Keratinocyte (primary cell): Measurements from ENCODE around the gene DHH. TPM values are rescaled to one million over a fixed set of nuclear protein-coding genes. Genes with fewer than 3 reads are reported as not detected.

Experiments
- DNase-seq: peaks from one replicate; pipeline ENCODE4 v3.0.0-alpha.2; 2011; ENCODE audit warnings: low read depth, missing footprints, low spot score
- FAIRE-seq: peaks from 2 replicates; lab custom pipeline; 2011; peaks lifted over from hg19 to GRCh38; lab: Jason Lieb, UNC
- H2AFZ ChIP-seq: 2 replicates; pipeline ENCODE4 v1.6.0; 2012; ENCODE audit warnings: low read length, control low read depth, inconsistent platforms; ENCODE audit not compliant: control insufficient read depth
- H3K27ac ChIP-seq: 2 replicates; pipeline ENCODE4 v1.5.1; 2011; ENCODE audit warnings: low read length; ENCODE audit not compliant: control insufficient read depth, insufficient read depth
- H3K27me3 ChIP-seq: 3 replicates; pipeline ENCODE4 v1.6.0; 2011; ENCODE audit warnings: low read length; ENCODE audit not compliant: control insufficient read depth, insufficient read depth; ENCODE audit errors: extremely low read depth
- H3K36me3 ChIP-seq, 2 experiments: 2 replicates in 1 of 2; 3 replicates in 1 of 2; pipeline ENCODE4 v1.5.1; 2011; ENCODE audit warnings: low read length in 2 of 2, mild to moderate bottlenecking in 1 of 2; ENCODE audit not compliant: control insufficient read depth in 2 of 2, insufficient read depth in 2 of 2; ENCODE audit errors: extremely low read depth in 1 of 2
- H3K4me1 ChIP-seq: 3 replicates; pipeline ENCODE4 v1.5.1; 2011; ENCODE audit warnings: low read length; ENCODE audit not compliant: control insufficient read depth, insufficient read depth; ENCODE audit errors: extremely low read depth
- H3K4me2 ChIP-seq: 3 replicates; pipeline ENCODE4 v1.6.0; 2011; ENCODE audit warnings: low read depth, low read length; ENCODE audit not compliant: control insufficient read depth, insufficient read depth; ENCODE audit errors: extremely low read depth
- H3K4me3 ChIP-seq, 3 experiments: fragments of 200-600 bp in 1 of 3; sonication (generic) in 1 of 3; 2 replicates in 2 of 3; 3 replicates in 1 of 3; pipeline ENCODE4 v1.5.1; 2011 to 2016; ENCODE audit warnings: low read length in 3 of 3, mild to moderate bottlenecking in 3 of 3, control low read depth in 2 of 3, inconsistent platforms in 1 of 3, low read depth in 1 of 3, mixed read lengths in 1 of 3, mixed run types in 1 of 3, moderate library complexity in 1 of 3; ENCODE audit not compliant: control insufficient read depth in 2 of 3, insufficient read depth in 2 of 3; ENCODE audit errors: extremely low read depth in 1 of 3
- H3K79me2 ChIP-seq: 2 replicates; pipeline ENCODE4 v1.6.0; 2012; ENCODE audit warnings: low read length; ENCODE audit not compliant: control insufficient read depth, insufficient read depth
- H3K9ac ChIP-seq: 3 replicates; pipeline ENCODE4 v1.6.0; 2011; ENCODE audit warnings: low read length; ENCODE audit not compliant: control insufficient read depth, insufficient read depth; ENCODE audit errors: extremely low read depth
- H3K9me1 ChIP-seq: 3 replicates; pipeline ENCODE4 v1.6.0; 2011; ENCODE audit warnings: low read length; ENCODE audit not compliant: control insufficient read depth, insufficient read depth; ENCODE audit errors: extremely low read depth
- H3K9me3 ChIP-seq: 2 replicates; pipeline ENCODE4 v1.5.1; 2012; ENCODE audit warnings: low read depth, low read length; ENCODE audit not compliant: control insufficient read depth
- H4K20me1 ChIP-seq: 3 replicates; pipeline ENCODE4 v1.6.0; 2011; ENCODE audit warnings: low read length; ENCODE audit not compliant: control insufficient read depth, insufficient read depth; ENCODE audit errors: extremely low read depth
- EZH2 ChIP-seq: IDR thresholded peaks from one replicate; pipeline ENCODE4 v1.6.1; 2012; ENCODE audit warnings: inconsistent platforms, mild to moderate bottlenecking, low read length, moderate library complexity
- dilution Hi-C: fragments of 300-500 bp; cut with MboI; formaldehyde crosslinking; loops from one replicate; pipeline ENCODE4 v1.7.0; 2020; ENCODE audit warnings: low sequenced_read_pairs; ENCODE audit not compliant: extremely low pct_ligation_motif_present
- polyA plus RNA-seq, 5 experiments: library from polyadenylated mRNA; depleted of rRNA in 3 of 5; stranded (reverse) in 3 of 5; stranded (forward) in 1 of 5; unstranded in 1 of 5; fragments of >200 nt; gene quantifications; 1 replicate in 1 of 5; 2 replicates in 3 of 5; 3 replicates in 1 of 5; pipeline versions ENCODE4 v1.2.1 to v1.2.3, GENCODE V29; 2011 to 2012; ENCODE audit warnings: missing spikeins in 2 of 5, low read depth in 1 of 5, low replicate concordance in 1 of 5
- TF ChIP-seq, protein P1 (sequence below), 3 experiments: IDR thresholded peaks in 1 of 3; conservative IDR thresholded peaks in 1 of 3; optimal IDR thresholded peaks in 1 of 3; 2 replicates in 2 of 3; 3 replicates in 1 of 3; pipeline versions ENCODE3 to v1.5.1; 2011; ENCODE audit warnings: low read length in 3 of 3, mild to moderate bottlenecking in 3 of 3, moderate library complexity in 2 of 3, control low read depth in 1 of 3, inconsistent platforms in 1 of 3; ENCODE audit not compliant: insufficient read depth in 2 of 3; ENCODE audit errors: extremely low read depth in 1 of 3

The DHH gene
- polyA plus RNA-seq, 1 donor (not counting 4 experiments of a cell fraction or from before 2014, with no cell fraction given) = not detected

- no peak overlapping the region for H3K4me3 ChIP-seq
- DNase-seq (no peak), FAIRE-seq (no peak)
- TF ChIP-seq, protein P1, sequence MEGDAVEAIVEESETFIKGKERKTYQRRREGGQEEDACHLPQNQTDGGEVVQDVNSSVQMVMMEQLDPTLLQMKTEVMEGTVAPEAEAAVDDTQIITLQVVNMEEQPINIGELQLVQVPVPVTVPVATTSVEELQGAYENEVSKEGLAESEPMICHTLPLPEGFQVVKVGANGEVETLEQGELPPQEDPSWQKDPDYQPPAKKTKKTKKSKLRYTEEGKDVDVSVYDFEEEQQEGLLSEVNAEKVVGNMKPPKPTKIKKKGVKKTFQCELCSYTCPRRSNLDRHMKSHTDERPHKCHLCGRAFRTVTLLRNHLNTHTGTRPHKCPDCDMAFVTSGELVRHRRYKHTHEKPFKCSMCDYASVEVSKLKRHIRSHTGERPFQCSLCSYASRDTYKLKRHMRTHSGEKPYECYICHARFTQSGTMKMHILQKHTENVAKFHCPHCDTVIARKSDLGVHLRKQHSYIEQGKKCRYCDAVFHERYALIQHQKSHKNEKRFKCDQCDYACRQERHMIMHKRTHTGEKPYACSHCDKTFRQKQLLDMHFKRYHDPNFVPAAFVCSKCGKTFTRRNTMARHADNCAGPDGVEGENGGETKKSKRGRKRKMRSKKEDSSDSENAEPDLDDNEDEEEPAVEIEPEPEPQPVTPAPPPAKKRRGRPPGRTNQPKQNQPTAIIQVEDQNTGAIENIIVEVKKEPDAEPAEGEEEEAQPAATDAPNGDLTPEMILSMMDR (optimal IDR thresholded peaks at IDR 0.05 in 1 of 3, IDR thresholded peaks at IDR 0.05 in 1 of 3, conservative IDR thresholded peaks at IDR 0.05 in 1 of 3; ENCODE audit: extremely low read depth in 1 of 3, insufficient read depth in 2 of 3, low read length in 3 of 3) = no peak
- no peak for TF ChIP-seq EZH2
- no peaks in the 10 kb centered on the region for H3K27me3 ChIP-seq
- no peaks in the 10 kb centered on the region for H3K9me3 ChIP-seq
- H3K4me2 ChIP-seq = no peak overlapping the region
- dilution Hi-C loops = no loop called here
- H2AFZ ChIP-seq = no peak overlapping the region
- no peaks in the 10 kb centered on the region for H3K9me1 ChIP-seq
- no peaks in the 10 kb centered on the region for H3K4me1 ChIP-seq
- no peaks in the 10 kb centered on the region for H3K79me2 ChIP-seq
- H4K20me1 ChIP-seq = no peaks in the 10 kb centered on the region
- H3K36me3 ChIP-seq = no peaks in the 10 kb centered on the region
- no peak overlapping the region for H3K27ac ChIP-seq
- no peak overlapping the region for H3K9ac ChIP-seq
Observed at GRCh38 chr12:49138999-49139398, 44.4 kb upstream of the DHH start.

- Histone ChIP-seq H3K9ac (no peak overlapping the region), H3K9me3 (no peaks in the 10 kb centered on the region), H3K27ac (no peak overlapping the region), H3K4me1 (no peaks in the 10 kb centered on the region), H3K36me3 (no peaks in the 10 kb centered on the region), H3K79me2 (no peaks in the 10 kb centered on the region), H3K4me3 (no peak overlapping the region), H3K27me3 (no peaks in the 10 kb centered on the region), H3K9me1 (no peaks in the 10 kb centered on the region), H3K4me2 (no peak overlapping the region), H4K20me1 (no peaks in the 10 kb centered on the region), H2AFZ (no peak overlapping the region)
- FAIRE-seq (no peak), DNase-seq (no peak)
- dilution Hi-C loops = no loop called here
- no peak for TF ChIP-seq EZH2
- TF ChIP-seq, protein P1 (optimal IDR thresholded peaks at IDR 0.05 in 1 of 3, IDR thresholded peaks at IDR 0.05 in 1 of 3, conservative IDR thresholded peaks at IDR 0.05 in 1 of 3; ENCODE audit: extremely low read depth in 1 of 3, insufficient read depth in 2 of 3, low read length in 3 of 3) = no peak
Observed at GRCh38 chr12:49138587-49138986, 44.0 kb upstream of the DHH start.
